NCI-H1105 treated with DMSO at 0.1 percent for 48 hours (cell line): Measurements from ENCODE around the gene TRIM58.

Experiments used
- DNase-seq: peaks from one replicate; lab custom pipeline; 2025; lab: John Stamatoyannopoulos, UW

TRIM58 gene

DNA sequence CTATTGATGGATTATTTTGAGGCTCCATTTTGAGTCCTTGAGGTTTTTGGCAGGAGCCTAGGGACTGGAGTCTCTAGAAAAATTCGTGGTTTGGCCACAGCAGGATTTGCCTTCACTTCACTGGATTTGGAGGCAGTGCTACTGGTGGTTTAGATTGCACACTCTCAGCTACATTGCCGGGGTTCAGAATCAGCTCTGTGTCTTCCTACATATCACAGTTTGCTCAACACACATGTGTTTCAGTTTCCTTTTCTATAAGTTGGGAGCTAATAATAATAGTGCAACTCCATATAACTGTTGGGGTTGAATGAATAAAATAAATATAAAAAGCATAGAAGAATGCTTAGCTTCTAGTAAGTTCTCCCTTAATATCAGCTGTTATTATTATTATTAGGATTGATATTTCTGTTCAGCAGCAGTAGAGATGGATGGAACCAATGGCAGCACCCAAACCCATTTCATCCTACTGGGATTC is 38.2 kb downstream of the TRIM58 start, which contains the start of gene OR2W3:
Gene OR2W3 (plus strand): TSS at position 425 of the 475 bp plus-strand sequence. CDS start 0 bp downstream, at position 425.
- no peak for DNase-seq

DNA sequence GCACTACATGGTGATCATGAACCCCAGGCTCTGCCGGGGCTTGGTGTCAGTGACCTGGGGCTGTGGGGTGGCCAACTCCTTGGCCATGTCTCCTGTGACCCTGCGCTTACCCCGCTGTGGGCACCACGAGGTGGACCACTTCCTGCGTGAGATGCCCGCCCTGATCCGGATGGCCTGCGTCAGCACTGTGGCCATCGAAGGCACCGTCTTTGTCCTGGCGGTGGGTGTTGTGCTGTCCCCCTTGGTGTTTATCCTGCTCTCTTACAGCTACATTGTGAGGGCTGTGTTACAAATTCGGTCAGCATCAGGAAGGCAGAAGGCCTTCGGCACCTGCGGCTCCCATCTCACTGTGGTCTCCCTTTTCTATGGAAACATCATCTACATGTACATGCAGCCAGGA is 39.0 kb downstream of the TRIM58 start:
- DNase-seq: no peak

DNA sequence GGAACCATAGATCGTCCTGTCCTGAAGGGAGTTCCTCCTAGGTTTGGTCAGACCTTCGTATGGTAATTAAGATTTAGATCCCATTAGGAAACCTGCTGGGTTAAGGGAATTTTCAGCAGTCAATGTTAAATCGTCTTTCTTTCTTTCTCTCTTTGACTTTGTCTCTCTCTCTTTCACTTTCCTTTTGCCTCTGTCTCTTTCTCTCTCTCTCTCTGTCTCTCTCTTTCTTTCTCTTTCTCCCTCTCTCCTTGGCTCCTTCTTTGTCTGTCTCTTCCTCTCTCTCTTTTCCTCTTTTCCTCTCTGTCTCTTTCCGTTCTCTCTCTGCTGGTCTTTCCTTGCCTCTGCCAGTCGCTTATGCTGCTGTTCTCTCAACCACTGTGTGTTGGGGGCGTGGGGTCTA is 47.1 kb downstream of the TRIM58 start:
- no peak for DNase-seq

DNA sequence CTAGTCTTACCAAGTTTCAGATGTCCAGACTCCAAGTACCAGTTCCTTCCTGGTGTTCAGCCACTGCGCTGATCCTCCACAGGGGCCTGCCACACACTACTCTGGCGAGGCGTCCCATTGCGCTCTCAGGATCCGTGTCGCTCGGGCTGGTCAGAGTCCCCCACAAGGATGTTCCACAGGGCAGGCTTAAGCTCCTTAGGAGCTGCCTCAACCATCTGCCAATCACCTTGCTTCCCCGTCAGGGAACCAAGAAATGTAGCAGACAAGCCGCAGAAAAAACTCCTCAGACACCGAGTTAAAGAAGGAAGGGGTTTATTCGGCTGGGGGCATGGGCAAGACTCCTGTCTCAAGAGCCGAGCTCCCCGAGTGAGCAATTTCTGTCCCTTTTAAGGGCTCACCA is 48.2 kb downstream of the TRIM58 start:
- DNase-seq: no peak

DNA sequence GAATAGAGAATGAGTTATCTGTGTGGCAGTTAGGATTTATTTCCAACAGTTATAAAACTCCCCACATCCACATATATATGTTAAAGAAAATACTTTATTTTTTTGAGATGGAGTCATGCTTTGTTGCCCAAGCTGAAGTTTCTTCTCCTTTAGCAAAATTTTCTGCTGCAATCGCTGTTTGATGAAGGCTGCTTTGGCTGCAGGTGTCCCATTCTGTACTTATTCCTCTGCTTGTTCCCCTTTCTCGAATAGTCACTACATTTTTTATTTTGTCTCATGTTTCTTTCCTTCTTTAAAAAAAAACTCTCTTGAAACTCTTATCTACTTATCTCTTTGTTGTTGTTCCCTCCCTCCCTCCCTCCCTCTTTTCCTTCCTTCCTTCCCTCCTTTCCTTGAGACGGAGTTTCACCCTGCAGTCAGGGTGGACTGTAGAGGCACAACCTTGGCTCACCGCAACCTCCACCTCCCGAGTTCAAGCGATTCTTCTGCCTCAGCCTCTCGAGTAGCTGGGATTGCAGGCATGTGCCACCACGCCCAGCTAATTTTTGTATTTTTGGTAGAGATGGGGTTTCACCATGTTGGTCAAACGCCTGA is 49.0 kb downstream of the TRIM58 start:
- no peak for DNase-seq

DNA sequence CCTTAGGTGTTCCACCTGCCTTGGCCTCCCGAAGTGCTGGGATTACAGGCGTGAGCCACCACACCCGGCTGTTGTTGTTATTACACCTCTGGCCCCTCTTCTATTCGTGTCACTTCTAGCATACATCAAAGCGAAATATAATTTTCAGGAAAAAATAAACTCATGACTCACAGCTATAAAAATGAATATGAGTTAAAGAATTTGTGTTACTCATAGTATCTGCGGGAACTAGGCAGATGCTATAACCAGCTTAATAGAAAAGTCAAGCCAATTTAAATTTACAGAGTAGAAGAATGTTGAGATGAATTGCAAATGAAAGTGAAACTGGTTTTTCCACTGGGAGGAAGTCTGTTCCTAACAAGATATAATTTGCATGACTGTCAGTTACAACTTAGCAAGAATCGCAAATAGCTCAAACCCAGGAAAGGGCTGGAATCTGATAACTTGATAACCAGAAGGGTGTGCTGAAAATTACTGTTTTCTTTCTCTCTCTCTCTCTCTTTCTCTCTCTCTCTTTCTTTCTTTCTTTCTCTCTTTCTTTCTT is 49.6 kb downstream of the TRIM58 start:
- DNase-seq: no peak

DNA sequence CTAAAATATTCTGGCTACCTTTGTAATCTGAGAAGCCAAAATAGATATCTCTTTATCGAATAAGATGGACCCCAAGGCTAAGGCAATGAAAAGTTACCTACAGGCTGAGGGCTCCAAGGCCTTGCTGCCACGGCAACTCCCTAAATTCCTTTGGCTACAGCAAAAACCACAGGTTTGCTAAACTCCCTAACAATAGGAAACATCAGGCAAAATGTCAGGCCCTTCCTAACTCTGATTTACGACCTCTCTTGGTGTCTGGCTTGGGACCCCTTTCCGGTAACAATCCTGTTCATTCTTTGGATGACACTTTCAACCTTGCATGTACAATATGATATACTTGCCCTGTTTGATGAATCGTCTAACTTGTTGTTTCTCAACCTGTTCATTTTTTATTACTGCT is 51.8 kb downstream of the TRIM58 start:
- DNase-seq: no peak

DNA sequence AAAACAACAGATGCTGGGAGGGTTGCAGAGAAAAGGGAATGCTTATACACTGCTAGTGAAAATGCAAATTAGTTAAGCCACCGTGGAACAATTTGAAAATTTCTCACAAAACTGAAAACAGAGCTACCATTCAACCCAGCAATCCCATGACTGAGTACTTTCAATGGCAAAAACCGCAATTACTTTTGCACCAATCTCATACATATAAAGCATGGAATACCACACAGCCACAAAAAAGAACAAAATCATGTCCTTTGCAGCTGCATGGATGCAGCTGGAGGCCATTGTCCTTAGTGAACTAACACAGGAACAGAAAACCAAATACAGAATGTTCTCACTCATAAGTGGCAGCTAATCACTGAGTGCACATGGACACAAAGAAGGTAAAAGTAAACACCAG is 56.8 kb downstream of the TRIM58 start:
- DNase-seq: no peak

DNA sequence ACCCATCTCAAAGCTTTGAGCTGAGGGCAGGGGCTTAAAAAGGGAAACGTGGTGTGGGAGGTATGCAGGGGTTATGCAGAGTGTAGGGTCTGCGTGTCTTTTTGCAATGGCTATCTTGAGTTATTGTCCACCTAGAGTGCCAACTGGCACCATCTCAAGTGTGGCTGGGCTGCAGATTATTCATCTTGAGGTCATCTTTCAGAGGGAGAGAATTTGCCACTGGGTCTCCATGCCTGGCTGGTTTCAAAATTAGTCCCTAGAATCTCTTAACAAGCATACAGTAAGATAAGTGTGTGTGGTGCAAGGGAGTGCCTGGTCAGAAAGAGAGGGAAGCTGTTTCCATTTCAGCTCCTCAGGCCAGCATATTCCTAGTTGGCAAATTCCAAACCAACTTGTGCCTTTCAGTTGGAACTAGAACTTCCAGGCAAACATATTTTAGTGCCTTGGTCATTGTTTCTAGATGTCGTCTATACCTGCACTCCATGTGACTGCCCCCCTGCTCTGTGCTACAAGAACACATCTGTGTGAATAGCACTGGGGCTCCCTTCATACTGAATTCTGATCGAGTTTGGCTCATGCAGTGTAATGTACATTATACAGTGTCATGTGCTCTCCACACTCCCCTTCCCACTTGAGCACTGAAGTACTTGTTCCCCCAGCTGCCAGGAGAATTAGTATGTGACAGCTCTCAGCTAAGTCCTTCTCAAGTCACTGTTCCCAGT is 58.1 kb downstream of the TRIM58 start:
- DNase-seq: no peak

DNA sequence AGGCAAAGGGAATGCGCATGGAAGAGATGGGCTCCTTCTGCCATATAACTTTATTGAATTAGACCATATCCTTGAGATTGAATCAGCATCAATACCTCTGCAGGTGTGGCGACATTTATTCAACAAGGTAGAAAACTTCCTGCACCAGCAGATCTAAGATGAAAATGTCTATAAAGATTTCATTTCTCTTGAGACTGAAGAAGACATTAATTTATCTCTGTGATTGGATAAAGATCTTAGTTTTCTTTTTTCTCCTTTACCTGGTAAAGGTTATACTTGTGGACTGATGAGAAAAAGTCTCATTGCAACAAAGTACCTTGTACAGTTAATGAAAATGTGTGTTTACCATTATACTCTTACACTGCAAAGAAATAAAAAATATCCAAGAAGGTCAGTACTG is 63.0 kb downstream of the TRIM58 start, which contains the start of gene OR2T8:
Gene OR2T8 (plus strand): TSS at position 301 of the 400 bp plus-strand sequence. CDS start 766 bp downstream, outside the sequence.
- no peak for DNase-seq

DNA sequence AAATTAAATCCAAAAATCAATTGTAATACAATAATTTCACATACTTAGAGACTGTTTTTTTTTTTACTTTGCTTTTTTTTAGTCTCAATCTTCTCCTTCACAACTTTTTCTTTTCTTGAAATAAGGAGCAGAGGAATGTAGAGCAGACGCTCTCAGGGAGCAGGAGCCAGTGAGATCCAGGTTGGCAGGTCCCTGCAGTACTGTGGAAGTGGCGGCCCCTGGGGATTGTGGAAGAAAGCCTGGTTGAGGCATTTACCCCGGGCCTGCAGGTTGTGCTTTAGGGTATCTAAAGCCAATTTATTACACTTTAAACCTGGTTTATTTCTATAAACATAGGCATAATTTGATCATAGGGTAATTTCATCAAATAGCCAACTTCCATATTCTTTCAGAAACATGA is 67.0 kb downstream of the TRIM58 start:
- no peak for DNase-seq

DNA sequence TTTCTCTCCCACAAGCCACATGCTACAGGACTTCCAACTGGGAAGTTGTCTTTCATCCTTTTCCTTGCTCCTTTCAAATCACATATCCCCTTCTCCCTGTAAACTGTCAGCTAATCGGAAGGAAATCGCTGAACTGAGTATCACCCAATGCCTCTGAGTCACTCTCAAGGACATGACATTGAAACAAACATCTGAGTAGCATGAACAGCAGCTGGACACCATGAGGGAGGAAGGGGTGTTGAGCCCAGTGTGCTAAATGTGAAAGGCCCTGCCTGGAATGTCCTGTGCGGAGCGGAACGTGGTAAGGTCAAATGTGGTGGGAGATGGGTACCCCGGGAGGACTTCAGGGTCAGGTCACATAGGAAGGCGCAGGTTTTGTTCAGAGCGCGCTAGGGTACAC is 67.9 kb downstream of the TRIM58 start, which contains the start of gene OR2AJ1:
Gene OR2AJ1 (plus strand): TSS at position 22 of the 400 bp plus-strand sequence. CDS start 8,880 bp downstream, outside the sequence.
- no peak for DNase-seq
